K562 (cell line): ENCODE results near the gene CACNA1C.

ENCODE experiments used
- BRD4 ChIP-seq: fragments of 200-600 bp; sonication (generic); IDR thresholded peaks from 2 replicates; pipeline ENCODE4 v1.6.1; 2017; ENCODE audit warnings: inconsistent platforms
- CBX2 ChIP-seq: fragments of 200-600 bp; sonication (generic); IDR thresholded peaks from one replicate; pipeline ENCODE4 v1.6.1; 2012; ENCODE audit warnings: mild to moderate bottlenecking, low read length, inconsistent platforms; ENCODE audit not compliant: insufficient read depth, poor library complexity, severe bottlenecking
- CBX5 ChIP-seq: IDR thresholded peaks from 2 replicates; pipeline ENCODE4 v1.6.1; 2014; ENCODE audit warnings: low read depth, borderline replicate concordance
- CBX8 ChIP-seq: fragments of 200-600 bp; sonication (generic); IDR thresholded peaks from 2 replicates; pipeline ENCODE4 v1.6.1; 2012; ENCODE audit warnings: borderline replicate concordance, mixed run types, low read depth, mild to moderate bottlenecking, moderate library complexity, mixed read lengths, low read length, control low read depth, inconsistent platforms; ENCODE audit not compliant: poor library complexity, severe bottlenecking; ENCODE audit errors: extremely low read depth
- CCNT2 ChIP-seq: IDR thresholded peaks from 2 replicates; pipeline ENCODE4 v1.6.1; 2011; ENCODE audit warnings: borderline replicate concordance, low read depth, mild to moderate bottlenecking, moderate library complexity, mixed read lengths, low read length; ENCODE audit not compliant: insufficient read length; ENCODE audit errors: extremely low read depth
- CREM ChIP-seq: IDR thresholded peaks from 2 replicates; pipeline ENCODE4 v1.6.1; 2014; ENCODE audit warnings: antibody characterized with exemption, low read depth
- CTCF ChIP-seq, 3 experiments: IDR thresholded peaks in 2 of 3; conservative IDR thresholded peaks in 1 of 3; 2 replicates each; pipeline ENCODE4 v1.5.1; 2011 to 2012; ENCODE audit warnings: low read length in 3 of 3, mild to moderate bottlenecking in 3 of 3, control low read depth in 2 of 3, improper control_type of control experiment in 1 of 3, inconsistent platforms in 1 of 3, low read depth in 1 of 3, mixed read lengths in 1 of 3, moderate library complexity in 1 of 3; ENCODE audit not compliant: insufficient read depth in 2 of 3
- PHF21A ChIP-seq: fragments of 450-650 bp; IDR thresholded peaks from 2 replicates; pipeline ENCODE4 v1.6.1; 2017; ENCODE audit warnings: low read depth, borderline replicate concordance
- SP1 ChIP-seq: sonication (generic); formaldehyde crosslinking; IDR thresholded peaks from 2 replicates; pipeline ENCODE4 v1.8.1; 2022; ENCODE audit warnings: mild to moderate bottlenecking, missing genetic modification reagents
- USF1 ChIP-seq: sonication (generic); formaldehyde crosslinking; IDR thresholded peaks from 2 replicates; pipeline ENCODE4 v1.9.0; 2022; ENCODE audit warnings: mild to moderate bottlenecking, missing genetic modification reagents
- ZNF184 ChIP-seq: sonication (generic); formaldehyde crosslinking; IDR thresholded peaks from 2 replicates; pipeline ENCODE4 v1.5.0; 2020; ENCODE audit warnings: missing genetic modification reagents
- ZNF668 ChIP-seq: fragments of 250-450 bp; sonication (Bioruptor Pico); IDR thresholded peaks from 2 replicates; pipeline ENCODE4 v1.8.0; 2022; ENCODE audit warnings: mild to moderate bottlenecking, inconsistent platforms
- TF ChIP-seq, protein P1 (sequence below): sonication (generic); formaldehyde crosslinking; IDR thresholded peaks from 2 replicates; pipeline ENCODE4 v1.8.1; 2023; ENCODE audit warnings: mild to moderate bottlenecking, missing genetic modification reagents

GRCh38 chr12:2465681-2466080 is 412.9 kb downstream of the CACNA1C start:
- TF ChIP-seq ZNF184 (CRISPR knock-in tag) (no peak), CCNT2 (no peak), ZNF668 (CRISPR knock-in tag) (no peak), BRD4 (no peak), SP1 (CRISPR knock-in tag) (no peak), CREM (no peak), CBX5 (no peak), CTCF (IDR thresholded peaks at IDR 0.05 in 2 of 3, conservative IDR thresholded peaks at IDR 0.05 in 1 of 3; ENCODE audit: insufficient read depth in 2 of 3, low read depth in 1 of 3, low read length in 3 of 3) (no peak), CBX8 (no peak), PHF21A (no peak), USF1 (CRISPR knock-in tag) (no peak), CBX2 (no peak)
- TF ChIP-seq, protein P1, sequence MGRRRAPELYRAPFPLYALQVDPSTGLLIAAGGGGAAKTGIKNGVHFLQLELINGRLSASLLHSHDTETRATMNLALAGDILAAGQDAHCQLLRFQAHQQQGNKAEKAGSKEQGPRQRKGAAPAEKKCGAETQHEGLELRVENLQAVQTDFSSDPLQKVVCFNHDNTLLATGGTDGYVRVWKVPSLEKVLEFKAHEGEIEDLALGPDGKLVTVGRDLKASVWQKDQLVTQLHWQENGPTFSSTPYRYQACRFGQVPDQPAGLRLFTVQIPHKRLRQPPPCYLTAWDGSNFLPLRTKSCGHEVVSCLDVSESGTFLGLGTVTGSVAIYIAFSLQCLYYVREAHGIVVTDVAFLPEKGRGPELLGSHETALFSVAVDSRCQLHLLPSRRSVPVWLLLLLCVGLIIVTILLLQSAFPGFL, result no peak
